ENCODE measurements around the gene ZNF593.

Gene ZNF593

GRCh38 chr1:26210147-26210870, 40.6 kb downstream of the ZNF593 start:
- no peak for DNase-seq (ENCODE audit: low read depth, low spot score)

GRCh38 chr1:26212726-26213125, 43.0 kb downstream of the ZNF593 start:
- no peak for DNase-seq (ENCODE audit: low read depth, low spot score)

GRCh38 chr1:26213335-26213905, 43.7 kb downstream of the ZNF593 start:
- DNase-seq (ENCODE audit: low read depth, low spot score): no peak

GRCh38 chr1:26215246-26215645, 45.5 kb downstream of the ZNF593 start:
- no peak for DNase-seq (ENCODE audit: low read depth, low spot score)

- no peak for DNase-seq (ENCODE audit: low read depth, low spot score)
These were observed 49.3 kb downstream of the ZNF593 start for GRCh38 chr1:26218906-26219494.
